NCI-H69 (cell line): Measurements from ENCODE around the gene VANGL2.
A peak's percentile ranks its signal among the peaks of the same experiment; 100 is the strongest.

Experiments used
- DNase-seq: peaks from one replicate; lab custom pipeline; 2025; lab: John Stamatoyannopoulos, UW

Gene VANGL2

DNA sequence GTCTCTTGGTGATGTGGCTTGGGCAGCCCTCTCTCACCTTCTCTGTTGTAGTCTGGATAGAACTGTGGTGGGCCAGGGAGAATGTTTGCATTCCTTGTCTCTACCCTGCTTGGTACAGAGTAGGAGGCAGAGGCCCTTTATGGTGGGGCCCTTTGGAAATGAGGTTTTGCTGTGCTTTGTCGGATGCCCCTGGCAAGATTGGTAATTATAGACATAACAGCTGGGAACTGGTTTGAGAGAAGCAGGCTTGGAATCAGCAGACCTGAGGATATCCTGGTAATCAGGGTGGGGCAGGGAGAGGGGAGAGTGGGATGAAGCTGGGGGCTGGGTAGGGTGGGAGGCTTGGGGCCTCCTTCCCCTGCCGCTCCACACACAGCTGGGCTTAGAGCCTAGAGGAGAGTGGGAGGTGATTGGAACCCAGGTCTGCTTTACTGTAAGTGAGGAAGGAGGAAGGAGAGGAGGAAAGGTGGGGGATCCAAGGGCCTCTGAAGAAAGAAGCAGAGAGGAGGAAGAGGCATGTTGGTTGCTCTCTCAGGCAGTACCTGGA, 5.0 kb downstream of the VANGL2 start:
- DNase-seq, result no peak

DNA sequence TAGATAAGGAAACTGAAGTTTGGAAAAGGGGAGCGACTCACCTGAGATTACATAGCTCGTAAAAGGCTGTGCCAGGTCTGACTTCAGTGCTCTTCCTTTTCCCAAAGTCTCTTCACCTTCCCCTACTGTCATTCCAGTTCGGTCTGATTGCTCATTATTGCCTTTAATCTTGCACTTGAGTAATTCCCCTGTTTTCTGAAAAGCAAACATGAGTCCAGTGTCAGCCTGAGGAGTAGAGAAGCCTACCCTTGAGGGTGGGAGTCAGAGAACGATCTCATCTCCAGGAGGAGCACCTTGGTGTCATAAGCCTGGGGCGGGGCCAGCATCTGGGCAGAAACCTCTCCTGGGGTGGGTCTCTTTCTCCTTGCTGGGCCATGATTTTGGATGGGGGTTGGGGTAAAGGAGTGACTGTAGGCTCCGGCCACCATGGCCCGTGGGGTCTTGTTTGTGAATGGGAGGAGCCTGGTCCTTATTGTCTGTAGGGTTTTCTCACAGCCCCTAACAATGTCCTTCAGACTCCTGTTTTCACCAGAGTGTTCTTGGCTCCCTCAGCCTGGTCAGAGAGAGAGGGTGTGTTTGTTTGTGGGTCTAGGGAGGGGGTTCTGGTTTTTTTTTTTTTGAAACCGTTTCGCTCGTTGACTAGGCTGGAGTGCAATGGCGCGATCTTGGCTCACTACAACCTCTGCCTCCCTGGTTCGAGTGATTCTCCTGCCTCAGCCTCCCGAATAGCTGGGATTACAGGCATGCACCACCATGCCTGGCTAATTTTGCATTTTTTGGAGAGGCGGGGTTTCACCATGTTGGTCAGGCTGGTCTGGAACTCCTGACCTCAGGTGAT, 6.0 kb downstream of the VANGL2 start:
- no peak for DNase-seq

DNA sequence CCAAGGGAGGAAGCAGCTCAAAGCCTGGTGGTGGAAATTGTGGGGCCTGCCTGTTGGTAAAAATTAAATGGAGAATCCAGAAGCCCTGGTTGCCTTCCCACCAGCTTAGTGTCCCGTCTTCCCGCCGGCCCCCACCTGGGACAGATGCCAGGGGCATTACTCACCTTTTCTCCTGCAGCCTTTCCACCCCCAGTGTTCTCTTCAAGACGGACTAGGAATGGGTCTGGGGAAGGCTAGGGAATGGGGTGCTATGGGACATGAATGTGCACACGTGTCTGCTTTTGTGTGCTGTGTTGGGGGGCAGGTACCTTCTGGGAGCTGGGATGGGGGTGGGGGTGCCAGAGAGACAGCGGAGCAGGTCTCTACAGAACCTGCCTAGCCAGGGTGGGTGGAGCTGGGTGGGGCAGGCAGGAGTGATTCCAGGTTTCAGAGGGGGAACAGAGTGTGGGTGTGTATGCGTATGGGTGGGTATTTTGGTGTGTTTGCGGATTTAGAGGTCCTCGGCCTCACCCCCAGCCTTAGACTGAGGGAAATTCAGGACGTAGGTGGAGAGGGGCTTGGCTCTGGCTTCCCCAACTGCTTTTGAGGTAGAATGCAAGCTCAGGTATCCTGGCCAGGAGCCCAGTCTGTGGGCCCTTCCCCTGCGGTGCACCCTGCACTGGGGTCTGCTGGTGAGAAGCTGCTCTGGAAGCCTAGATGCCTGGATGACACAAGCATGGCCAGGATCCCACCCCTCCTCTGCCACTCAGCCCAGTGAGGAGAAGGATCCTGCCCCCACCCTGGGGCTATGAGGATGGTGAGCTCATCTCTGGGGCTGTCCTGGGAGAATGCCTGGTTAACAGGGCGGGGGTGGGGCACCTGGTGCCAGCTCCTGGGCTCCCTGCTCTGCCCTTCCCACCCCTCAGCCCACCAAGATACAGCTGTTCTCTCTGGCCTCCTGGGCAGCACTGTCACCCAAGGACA, 7.8 kb downstream of the VANGL2 start:
- DNase-seq, result no peak

DNA sequence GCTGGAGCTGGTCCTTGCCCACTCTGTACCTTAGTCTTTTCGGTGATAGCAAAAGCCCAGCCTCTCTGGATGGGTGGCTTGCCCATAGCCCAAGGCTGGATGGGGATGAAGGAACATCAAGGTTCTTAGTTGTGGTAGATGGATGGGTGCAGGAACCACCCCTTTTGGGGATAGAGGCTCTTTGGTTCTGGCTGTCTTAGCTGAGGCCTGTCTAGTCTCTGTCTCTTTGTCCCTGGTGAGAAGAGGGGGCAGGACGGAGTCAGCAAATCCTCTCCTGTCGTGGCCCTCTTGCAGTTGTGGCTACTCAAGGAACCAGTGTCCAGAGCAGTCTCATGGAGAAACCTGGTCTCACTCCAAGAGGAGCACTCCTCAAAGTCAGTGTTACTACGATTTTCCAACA, 8.5 kb downstream of the VANGL2 start:
- DNase-seq, result no peak

DNA sequence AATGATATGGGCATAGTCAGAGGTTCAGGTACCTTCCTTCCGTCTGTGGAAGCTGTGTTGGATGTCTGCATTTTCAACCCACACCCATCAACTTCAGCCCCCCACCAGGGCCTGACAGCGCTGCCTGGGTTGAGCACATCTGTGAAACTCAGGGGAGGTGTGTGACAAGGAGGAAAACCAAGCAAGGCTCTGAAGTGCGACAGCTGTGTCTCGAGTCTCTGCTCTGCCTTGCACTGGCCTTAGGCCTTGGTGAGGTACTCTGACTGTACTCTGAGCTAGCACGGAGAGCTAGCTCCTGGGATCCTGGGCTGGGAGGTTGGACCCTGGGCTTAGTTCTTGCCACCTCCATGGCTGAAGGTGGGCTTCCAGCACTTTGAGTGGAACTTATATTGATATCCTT, 9.1 kb downstream of the VANGL2 start:
- no peak for DNase-seq

DNA sequence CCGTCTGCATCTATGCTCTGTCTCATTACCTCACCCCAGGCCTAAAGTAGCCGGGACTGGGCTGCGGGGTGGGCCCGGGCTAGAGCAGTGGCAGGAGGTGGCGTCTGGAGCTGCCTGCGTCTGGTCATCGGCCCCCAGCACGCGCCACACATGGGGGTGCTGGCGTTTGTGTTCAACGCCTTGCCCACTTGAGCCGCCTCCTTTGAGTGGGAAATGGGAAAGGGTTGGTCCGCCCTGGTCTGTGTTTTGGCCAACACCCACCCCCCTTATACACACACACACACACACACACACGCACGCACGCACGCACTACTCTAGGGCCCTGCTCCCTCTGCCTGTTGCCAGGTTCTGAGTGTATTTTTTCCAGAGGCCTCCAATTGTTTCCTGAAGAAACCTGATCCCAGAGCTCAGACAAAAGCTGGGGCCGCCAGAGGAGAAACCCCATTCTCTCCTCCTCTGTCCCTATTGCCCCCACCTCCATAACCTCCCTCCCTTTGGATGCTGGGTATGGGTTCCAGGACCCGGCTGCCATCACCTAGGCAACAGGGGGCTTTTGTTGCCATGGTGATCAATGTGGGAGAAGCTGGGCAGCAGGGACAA, 10.1 kb downstream of the VANGL2 start:
- peak; percentile 65 for DNase-seq

DNA sequence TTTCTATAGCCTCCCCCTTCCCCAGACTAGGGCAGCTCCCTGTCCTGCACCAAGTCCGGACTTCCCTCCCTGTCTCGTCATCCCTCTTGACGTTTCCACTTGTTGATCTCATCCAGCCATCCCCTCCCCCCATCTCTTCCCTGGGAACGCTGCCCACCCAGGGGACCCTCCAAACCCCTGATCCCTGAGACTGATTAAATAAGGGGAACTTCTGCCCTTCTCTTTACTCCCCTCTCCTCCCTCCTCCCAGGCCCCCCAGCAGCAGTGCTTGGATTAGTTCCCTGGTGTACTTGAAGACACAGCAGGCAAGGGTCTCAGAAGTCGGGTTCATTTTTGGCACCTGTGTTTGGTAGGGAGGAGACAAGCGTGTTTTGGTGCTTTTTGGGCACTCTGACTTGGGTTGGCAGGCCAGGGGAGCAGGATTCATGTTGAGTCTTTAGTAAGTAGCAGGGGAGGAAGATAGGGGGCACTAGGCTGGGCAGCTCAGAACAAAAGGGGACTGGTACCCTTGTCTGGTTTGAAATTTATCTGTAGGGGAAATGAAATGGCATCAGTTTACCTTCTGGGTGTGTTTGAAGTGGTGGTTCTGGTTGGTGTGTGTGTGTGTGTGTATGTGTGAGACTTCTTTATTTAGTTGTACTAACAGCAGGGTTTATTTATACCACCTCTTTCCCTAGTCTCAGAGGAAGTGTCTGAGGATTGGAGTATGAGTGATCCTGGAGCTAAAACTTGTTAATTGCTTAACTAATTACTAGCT, 11.1 kb downstream of the VANGL2 start:
- no peak for DNase-seq

DNA sequence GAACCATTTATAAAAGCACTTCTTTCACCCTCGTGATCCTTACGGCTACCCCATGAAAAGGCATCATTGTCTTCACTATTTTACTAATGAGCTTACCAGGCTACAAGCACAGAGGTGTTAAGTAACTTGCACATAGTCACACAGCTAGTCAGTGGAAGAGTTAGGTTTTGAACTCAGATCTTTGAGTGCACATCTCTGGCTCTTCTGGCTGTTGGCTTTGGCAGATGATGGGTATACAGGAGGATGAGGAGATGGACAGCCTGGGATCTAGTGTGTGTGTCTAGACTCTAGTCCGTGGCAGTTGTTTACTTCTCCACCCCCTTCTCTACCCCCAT, 11.6 kb downstream of the VANGL2 start:
- no peak for DNase-seq

DNA sequence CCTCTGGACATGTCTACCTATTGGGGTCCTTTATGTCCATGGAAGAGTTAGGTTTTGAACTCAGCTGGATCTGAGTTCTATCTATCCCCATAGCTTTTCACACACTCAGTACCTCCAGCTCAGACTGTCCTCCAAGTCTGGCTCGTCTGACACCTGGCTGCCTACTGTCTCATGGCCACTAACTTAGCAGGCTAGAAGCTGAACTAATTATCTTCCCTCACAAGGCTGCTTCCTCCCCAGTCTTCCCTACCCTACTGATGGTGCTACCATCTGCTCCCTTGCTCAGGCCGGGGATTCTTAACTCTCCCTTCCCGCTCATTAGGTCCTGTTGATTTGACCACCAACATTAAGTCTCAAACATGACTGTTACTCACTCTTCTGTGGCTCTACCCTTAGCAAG, 13.4 kb downstream of the VANGL2 start:
- no peak for DNase-seq

DNA sequence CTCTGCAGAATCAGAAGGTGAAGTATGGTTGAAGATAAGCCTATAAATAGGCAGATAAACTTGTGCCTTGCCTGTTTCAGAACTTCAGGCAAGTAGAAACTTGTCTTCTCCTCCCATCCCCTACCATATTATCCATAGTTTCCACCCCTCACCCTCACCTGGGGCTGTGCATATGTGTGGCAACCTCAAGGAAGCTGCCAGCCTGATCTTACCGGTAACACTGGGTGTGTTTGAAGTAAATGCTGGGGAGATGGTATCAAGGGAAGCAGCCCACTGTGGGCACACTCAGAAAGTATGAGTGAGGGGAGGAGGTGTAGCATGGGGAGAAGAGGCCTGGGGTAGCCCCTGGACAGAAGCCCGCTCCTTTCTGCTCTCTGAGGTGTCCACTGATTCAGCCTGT, 14.5 kb downstream of the VANGL2 start:
- no peak for DNase-seq

DNA sequence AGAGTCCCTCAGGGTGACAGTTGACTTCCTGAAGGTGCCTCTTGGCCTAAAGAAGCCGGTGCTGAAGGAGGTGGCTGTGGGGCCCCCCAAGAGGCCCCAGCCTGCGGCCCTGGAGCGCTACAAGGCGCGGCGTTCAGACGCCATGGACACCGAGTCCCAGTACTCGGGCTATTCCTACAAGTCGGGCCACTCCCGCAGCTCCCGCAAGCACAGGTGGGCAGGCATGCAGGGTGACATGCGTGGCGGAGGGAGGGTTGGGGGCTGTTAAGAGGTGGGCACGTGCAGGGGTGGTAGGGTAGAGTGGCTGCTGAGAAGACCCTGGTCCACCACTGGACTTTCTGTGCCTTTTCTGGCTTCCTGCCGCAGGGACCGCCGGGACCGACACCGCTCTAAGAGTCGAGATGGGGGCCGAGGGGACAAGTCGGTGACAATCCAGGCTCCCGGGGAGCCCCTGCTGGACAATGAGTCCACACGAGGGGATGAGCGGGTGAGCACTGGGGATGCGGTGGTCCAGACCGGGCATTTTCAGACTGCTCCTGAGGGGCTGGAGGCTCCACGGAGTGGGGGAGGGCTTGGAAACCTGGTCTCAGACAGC, 15.4 kb downstream of the VANGL2 start:
- DNase-seq, result no peak

DNA sequence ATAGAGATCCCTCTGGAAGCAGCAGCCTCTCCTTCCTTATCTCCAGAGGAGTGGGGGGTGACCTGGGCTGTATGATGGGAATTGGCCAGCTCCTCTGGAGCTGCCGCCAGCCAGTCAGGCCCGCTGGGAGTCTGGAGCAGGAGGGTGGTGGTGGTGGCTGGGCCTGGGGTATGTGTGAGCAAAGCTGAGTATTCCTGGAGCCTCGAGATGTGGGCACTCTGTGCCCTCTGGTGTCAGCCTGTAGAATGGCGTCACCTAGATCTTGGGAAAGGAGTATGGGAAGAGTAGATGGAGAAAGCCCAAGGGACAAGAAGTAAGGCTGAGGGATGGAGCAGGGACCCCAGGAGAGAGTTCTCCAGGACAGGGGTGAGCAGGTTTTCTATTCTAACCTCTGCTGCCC, 16.0 kb downstream of the VANGL2 start:
- DNase-seq, result peak; percentile 55

DNA sequence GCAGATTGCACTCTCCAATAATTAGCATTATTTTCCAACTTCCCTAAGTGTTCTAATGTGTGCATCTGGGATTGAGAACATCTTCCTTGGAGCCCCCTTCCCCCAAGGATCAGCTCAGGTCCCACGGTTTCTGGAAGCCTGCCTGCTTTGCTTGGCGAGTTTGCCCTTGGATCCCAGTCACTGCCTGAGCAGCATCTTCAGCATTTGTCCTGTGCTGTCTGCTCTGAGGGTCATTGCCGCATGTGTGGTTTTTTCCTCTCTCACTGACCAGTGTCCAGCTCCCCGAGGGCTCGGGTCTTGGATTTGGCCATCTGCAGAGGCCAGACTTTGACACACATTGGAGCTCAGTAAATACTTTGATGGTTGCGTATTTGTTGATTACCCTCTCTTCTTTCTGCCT, 18.1 kb downstream of the VANGL2 start:
- no peak for DNase-seq

DNA sequence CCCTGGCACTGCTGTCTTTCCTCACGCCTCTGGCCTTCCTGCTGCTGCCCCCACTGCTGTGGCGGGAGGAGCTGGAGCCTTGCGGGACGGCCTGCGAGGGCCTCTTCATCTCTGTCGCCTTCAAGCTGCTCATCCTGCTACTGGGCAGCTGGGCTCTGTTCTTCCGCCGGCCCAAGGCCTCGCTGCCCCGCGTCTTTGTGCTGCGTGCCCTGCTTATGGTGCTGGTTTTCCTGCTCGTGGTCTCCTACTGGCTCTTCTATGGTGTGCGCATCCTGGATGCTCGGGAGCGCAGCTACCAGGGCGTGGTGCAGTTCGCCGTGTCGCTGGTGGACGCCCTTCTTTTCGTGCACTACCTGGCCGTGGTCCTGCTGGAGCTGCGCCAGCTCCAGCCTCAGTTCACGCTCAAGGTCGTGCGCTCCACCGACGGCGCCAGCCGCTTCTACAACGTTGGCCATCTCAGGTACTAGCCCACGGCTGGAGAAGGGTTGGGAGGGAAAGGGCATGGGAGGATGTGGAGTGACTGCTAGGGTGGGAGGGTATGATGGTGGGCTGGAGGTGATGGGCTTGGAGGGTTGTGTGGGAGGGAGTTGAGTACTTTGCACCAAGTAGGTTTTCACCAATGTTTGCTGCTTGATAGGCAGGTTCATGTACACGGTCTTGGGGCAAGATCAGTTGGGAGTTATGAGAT, 18.9 kb downstream of the VANGL2 start:
- no peak for DNase-seq

DNA sequence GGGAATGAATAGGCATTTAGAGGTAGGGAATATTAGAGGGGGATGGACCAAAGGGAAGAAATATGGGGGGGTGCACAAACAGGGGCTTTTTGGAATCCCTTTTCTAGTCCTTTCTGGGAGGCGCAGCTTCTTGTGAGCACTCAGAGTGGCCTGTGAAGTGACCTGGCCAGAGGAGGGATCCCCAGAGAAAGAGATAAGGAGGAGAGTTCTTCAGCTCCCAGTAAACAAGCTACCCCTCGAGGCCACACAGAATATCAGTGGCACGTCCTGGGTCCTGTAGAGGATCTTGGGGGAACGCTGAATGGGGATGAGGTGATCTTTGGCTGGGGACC, 19.4 kb downstream of the VANGL2 start:
- DNase-seq, result no peak

DNA sequence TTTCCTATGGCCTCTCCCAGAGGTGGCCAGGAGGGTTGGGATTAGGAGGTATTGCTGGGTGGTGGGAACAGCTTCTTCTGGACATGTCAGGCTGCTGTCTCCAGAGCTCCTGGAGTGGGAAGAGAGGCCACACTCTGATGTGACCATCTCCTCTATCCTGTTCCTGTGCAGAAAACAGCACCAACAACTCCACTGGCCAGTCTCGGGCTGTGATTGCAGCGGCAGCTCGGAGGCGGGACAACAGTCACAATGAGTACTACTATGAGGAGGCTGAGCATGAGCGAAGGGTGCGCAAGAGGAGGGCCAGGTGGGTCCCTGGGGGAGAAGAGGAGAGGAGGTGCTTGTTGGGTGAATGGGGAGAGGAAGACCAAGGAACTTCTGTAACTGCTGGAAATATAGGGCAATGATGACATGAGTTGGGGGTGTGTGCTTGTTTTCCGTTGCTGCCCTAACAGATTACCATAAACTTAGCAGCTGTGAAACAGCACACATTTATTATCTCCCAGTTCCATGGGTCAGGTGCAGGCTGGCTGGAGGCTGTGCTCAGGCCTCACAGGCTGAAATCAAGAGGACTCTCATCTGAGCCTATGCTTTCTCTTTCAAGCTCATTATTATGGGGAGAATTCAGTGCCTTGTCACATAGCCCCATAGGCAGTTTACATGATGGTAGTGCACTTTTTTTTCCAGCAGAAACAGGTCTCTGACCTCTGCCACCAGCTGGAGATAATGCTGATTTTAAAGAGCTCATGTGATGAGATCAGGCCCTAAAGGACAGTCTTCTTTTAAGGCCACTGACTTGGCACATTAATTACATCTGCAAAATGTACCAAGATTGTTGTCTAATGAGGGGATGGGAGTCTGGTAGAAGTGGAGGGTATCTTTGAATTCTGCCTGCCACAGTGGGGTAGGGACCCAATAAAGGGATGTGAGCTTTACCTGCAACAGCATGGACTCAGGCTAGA, 20.8 kb downstream of the VANGL2 start:
- DNase-seq, result no peak

DNA sequence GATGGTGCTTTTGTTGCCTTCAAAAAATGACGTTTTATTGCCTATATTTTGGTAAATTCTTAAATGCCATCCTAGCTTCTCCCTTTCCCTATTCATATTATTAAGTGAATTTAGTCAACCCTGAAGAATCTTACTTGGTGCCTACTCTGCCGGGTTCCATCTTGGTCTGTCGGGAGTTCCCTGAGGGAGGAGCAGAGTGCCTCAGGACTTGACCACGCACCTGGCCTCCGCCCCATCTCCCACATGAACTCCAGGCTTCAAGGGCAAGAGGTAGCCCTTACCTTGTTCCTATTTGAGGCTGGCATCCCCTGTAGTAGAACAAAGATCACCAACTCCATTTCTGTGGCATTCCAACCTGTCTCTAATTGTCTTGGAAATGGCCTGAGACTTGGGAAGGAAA, 21.5 kb downstream of the VANGL2 start:
- DNase-seq, result no peak

DNA sequence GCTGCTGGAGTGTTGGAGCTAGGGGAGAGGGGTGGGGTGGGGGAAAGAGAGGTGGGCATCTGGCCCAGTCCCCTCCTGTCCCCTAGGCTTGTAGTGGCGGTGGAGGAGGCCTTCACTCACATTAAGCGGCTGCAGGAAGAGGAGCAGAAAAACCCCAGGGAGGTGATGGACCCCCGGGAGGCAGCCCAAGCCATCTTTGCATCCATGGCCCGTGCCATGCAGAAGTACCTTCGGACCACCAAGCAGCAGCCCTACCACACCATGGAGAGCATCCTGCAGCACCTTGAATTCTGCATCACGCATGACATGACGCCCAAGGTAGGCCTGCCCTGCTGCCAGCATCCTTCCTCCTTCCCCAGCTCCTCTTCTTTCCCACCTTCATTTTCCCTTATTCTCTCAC, 23.6 kb downstream of the VANGL2 start:
- no peak for DNase-seq

DNA sequence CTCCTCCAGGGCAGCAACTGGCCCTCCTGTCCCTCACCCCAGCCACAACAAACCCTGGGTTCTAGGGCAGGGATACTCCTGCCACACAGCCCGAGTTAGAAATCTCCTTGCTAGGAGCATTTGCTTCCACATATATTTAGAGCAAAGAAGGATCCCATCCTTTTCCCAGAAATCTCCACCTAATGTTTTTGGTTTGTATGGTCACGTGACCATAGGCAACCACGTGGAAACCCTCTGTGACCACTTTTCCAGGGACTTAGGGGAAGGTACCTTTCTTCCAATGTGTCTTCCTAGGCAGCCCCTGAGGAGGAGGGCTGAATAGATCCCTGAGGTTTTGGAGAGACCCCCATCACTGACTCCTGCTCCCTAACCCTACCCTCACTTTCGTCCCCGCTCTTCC, 25.5 kb downstream of the VANGL2 start:
- no peak for DNase-seq

DNA sequence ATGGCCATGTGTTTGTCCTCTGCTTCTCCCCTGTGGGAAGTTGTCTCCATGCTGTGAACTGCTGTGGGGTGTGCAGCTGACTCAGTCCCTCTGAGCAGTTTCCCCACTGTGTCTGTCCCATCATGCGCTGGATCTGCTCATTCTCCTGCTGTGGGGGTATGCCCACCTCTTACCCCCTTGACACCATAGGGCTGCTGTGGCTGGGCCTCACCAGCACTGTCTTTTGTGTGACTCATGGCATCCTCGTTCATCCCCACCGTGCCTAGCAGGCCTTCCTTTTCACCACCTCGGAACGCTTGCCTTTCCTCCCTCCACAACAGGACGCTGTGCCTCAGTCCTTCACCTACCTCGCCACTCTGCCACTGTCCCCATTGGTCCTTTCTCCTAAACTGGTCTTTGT, 27.3 kb downstream of the VANGL2 start:
- DNase-seq, result no peak
